22Rv1 (cell line): ENCODE measurements around the gene ACKR3.

Source experiments
- ZFX ChIP-seq: fragments of 450-650 bp; IDR thresholded peaks from 2 replicates; pipeline ENCODE4 v1.6.1; 2017; ENCODE audit warnings: antibody characterized with exemption, borderline replicate concordance
- TF ChIP-seq, protein P1 (sequence below): fragments of 450-650 bp; IDR thresholded peaks from 2 replicates; pipeline ENCODE4 v1.5.1; 2017; ENCODE audit warnings: mild to moderate bottlenecking

DNA sequence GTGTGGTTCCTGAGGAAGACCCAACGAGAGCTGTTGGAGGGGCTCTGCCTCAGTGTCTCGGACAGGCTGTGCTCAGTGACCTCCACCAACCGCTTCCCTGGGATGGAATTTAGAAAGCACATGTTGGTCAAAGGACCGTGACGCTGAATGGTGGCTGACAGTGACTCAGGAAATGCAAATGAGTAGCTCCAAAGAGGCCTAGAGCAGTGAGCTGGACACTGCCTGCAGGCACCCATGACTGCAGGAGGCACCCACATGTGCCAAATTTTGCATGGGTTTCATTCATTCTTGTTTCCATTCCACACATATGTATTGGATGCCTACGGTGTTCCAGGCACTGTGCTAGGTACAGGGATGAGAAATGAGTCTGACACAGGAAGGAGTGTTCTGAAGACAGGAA is 46.4 kb downstream of the ACKR3 start:
- TF ChIP-seq, protein P1, sequence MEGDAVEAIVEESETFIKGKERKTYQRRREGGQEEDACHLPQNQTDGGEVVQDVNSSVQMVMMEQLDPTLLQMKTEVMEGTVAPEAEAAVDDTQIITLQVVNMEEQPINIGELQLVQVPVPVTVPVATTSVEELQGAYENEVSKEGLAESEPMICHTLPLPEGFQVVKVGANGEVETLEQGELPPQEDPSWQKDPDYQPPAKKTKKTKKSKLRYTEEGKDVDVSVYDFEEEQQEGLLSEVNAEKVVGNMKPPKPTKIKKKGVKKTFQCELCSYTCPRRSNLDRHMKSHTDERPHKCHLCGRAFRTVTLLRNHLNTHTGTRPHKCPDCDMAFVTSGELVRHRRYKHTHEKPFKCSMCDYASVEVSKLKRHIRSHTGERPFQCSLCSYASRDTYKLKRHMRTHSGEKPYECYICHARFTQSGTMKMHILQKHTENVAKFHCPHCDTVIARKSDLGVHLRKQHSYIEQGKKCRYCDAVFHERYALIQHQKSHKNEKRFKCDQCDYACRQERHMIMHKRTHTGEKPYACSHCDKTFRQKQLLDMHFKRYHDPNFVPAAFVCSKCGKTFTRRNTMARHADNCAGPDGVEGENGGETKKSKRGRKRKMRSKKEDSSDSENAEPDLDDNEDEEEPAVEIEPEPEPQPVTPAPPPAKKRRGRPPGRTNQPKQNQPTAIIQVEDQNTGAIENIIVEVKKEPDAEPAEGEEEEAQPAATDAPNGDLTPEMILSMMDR = no peak
- TF ChIP-seq ZFX = no peak
